C4-2B (cell line): Measurements from ENCODE around the gene RPL13.

Experiments
- CTCF ChIP-seq: fragments of 450-650 bp; conservative IDR thresholded peaks from 2 replicates; pipeline ENCODE4 v1.5.1; 2017; ENCODE audit warnings: mild to moderate bottlenecking
- ZFX ChIP-seq: fragments of 450-650 bp; IDR thresholded peaks from 2 replicates; pipeline ENCODE4 v1.6.1; 2017

GRCh38 chr16:89529097-89529496, 31.4 kb upstream of the RPL13 start:
- no peak for TF ChIP-seq CTCF
- no peak for TF ChIP-seq ZFX
